Epithelial cell of prostate (primary cell): ENCODE data around the gene EVI5L.

Experiments used
- DNase-seq: peaks from one replicate; pipeline ENCODE4 v3.0.0-alpha.2; 2011; ENCODE audit warnings: low read depth, low spot score
- H3K27ac ChIP-seq: fragments of 450-650 bp; 2 replicates; pipeline ENCODE4 v1.5.1; 2017; ENCODE audit warnings: mild to moderate bottlenecking

Gene EVI5L

GRCh38 chr19:7844405-7844804 is 14.4 kb downstream of the EVI5L start:
- no peak overlapping the region for H3K27ac ChIP-seq
- DNase-seq: no peak

- no peak for DNase-seq
- H3K27ac ChIP-seq: no peak overlapping the region
Observed at GRCh38 chr19:7844951-7845350, 14.9 kb downstream of the EVI5L start.

GRCh38 chr19:7845390-7846154 is 15.6 kb downstream of the EVI5L start:
- no peak for DNase-seq
- no peak overlapping the region for H3K27ac ChIP-seq

- H3K27ac ChIP-seq: no peak overlapping the region
- no peak for DNase-seq
Observed at GRCh38 chr19:7846155-7846646, 16.2 kb downstream of the EVI5L start.

DNA sequence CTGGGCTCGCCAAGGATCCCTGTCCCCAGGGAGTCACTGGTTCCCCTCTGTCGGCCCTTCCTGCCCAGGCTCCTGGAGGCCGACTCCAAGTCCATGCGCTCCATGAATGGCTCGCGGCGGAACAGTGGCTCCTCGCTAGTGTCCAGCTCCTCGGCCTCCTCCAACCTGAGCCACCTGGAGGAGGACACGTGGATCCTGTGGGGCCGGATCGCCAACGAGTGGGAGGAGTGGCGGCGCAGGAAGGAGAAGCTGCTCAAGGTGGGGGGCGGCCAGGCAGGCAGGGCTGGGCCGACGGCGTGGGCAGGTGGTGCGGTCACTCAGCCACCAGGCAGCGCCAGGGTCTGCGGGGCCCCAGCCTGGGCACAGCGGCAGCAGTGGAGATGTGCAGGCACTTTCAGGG is 17.6 kb downstream of the EVI5L start:
- DNase-seq: no peak
- H3K27ac ChIP-seq: no peak overlapping the region

- no peak overlapping the region for H3K27ac ChIP-seq
- DNase-seq: no peak
Observed at GRCh38 chr19:7848779-7849457, 18.9 kb downstream of the EVI5L start.

GRCh38 chr19:7849631-7849999 is 19.6 kb downstream of the EVI5L start:
- no peak for DNase-seq
- H3K27ac ChIP-seq: no peak overlapping the region

GRCh38 chr19:7850000-7850813 is 20.2 kb downstream of the EVI5L start:
- no peak for DNase-seq

DNA sequence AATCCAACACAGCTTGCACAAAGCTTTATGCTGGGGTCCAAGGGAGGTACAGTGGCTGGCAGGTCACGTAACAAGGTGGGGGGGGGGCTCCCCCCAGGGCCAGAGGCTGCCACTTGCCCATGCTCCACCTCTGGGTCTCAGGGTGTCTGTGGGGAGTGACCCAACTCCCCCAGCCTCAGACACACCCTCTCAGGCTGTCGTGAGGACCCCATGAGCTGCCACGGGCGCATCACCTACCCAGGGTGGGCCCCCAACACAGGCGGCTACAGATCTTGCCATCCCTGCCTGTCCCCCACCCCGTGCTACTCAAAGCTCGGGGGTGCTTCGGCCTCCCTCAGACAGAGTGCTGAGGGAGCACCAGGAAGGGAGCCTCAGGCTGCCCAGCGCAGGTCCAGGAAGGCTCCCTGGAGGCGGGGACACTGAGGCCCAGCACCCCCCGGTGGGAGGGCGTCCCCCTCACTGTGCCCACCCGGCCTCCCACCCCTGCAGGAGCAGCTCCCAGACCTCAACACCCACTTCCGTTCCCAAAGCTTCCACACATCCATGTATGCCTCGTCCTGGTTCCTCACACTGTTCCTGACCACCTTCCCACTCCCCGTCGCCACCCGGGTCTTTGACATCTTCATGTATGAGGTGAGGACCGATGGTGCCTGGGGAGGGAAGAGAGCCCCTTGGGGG is 21.1 kb downstream of the EVI5L start:
- no peak overlapping the region for H3K27ac ChIP-seq
- no peak for DNase-seq

More at GRCh38 chr19:7850000-7850813, 20.2 kb downstream of the EVI5L start:
- no peak overlapping the region for H3K27ac ChIP-seq

DNA sequence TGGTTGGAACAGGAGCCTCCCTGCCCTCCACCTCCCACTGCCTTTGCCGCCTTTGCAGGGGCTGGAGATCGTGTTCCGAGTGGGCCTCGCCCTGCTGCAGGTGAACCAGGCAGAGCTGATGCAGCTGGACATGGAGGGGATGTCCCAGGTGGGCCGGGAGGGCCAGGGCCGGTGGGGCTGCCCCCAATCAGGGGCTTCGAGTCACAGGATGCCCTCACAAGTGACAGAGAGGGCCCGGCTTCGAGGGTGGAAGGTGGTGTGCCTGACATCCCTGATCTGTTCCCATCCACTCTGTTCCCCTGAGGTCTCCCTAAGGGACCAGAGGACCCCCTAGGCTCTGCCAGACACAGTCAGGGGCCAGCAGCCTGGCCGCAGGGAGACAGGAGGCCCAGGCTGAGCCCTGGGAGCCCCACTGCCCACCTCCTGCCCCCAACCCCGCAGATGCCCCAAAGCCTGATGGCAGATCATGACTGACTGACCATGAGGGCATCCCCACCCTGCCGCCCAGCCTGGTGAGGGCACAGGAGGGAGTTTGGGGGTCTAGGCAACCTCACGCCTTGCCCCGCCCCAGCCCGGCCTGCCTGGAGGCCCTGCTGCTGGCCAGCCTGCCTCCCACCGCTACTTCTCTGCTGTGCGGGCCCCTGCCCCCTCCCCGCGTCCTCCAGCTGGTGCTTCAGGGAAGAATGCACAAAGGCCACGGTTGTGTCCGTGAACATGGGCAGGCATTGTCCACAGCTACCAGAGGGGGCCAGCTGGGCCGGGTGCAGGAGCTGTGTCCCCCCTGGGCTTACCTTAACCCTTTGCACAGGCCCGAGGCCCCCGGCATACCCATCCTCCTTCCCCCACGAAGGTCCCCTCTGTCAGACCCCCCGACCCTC is 21.8 kb downstream of the EVI5L start:
- DNase-seq: no peak
- H3K27ac ChIP-seq: no peak overlapping the region

GRCh38 chr19:7852851-7853769 is 23.1 kb downstream of the EVI5L start:
- no peak overlapping the region for H3K27ac ChIP-seq
- DNase-seq: no peak

DNA sequence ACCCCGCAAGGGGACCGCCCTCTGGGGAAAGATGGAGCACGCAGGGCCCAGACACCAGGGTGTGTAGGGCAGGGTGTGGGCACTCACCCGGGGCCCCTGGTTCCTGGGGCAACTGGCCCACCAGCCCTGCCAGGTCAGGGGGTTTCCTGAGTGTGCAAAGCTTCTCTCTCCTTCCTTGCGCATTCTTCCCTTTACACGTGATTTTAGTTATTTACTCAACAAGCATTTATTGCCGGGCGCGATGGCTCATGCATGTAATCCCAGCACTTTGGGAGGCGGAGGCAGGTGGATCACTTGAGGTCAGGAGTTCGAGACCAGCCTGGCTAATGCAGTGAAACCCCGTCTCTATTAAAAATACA is 23.7 kb downstream of the EVI5L start:
- no peak overlapping the region for H3K27ac ChIP-seq
- no peak for DNase-seq

DNA sequence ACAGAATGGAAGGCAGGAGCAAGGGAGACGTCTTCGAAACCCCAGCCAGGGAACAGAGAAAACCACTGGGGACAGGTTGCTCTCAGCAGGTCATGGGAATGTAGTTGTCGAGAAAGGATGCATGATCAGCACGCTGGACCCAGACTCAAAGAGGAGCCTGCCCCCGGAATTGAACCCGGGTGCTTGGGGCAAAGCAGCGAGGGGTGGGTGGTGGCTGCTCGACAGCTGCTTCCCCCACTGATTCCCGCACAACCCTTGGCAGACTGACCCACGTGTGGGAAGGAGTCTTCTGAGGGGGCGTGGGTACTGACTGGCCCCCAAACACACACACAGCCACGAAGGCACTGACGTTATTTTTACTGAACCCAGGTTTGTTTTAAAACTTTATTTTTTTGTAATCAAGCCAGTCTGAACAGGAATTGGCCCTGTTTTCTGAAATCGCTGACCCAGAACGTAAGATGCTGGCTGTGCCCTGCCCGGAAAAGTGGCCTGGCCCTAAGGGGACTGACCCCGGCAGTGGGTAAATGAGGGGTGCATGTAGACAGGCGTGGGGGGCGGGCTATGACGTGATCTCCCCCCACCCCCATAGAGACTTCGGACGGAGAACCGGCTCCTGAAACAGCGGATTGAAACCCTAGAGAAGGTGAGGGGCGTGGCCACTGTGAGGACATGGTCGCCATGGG is 25.5 kb downstream of the EVI5L start:
- DNase-seq: no peak
- H3K27ac ChIP-seq: no peak overlapping the region

GRCh38 chr19:7856109-7856591 is 26.1 kb downstream of the EVI5L start:
- no peak for DNase-seq
- no peak overlapping the region for H3K27ac ChIP-seq

DNA sequence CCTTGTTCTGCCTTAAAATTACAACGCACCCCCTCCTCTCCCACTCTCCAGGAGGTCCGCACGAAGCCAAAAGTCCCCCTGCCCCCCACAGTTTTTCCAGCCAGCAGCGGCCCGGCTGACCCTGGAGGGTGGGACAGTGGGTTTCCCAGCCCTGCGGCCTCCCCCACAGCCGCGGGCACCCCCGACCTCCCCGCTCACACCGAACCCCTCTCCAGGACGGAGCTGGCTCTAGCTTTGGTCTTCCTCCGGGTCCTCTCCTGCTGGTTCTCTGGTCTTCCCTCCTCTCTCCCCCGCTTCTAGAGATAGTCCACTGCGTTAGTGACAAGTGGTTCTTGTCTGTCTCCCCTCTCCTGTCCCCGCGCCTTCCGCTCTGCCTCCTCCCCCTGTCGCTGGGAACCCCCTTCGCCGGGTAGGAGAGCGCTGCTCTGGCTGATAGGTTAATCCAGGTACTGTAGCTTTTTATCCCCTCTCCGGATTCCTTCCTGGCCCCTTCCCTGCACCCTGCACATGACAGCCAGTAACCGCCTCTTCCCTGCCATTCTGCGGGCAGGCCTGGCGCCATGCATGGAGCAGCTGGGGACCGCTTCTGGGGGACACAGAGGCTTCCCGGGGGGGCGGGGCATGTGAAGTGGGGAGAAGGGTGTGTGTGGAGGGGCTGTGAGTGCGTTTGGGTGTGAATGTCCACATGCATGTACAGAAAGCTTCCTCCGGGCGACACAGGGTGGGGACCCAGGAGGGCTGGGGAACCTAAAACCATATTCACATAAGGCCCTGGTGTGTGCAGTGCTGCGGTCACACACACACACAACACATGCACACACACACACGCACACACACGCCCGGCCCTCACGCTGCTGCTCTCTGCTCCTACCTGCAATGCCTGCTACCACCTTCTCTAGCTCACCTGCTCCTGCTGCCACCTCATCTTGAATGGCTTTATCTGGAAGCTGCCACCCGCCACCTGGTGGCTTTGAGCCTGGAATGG is 27.0 kb downstream of the EVI5L start:
- H3K27ac ChIP-seq: no peak overlapping the region
- DNase-seq: no peak

DNA sequence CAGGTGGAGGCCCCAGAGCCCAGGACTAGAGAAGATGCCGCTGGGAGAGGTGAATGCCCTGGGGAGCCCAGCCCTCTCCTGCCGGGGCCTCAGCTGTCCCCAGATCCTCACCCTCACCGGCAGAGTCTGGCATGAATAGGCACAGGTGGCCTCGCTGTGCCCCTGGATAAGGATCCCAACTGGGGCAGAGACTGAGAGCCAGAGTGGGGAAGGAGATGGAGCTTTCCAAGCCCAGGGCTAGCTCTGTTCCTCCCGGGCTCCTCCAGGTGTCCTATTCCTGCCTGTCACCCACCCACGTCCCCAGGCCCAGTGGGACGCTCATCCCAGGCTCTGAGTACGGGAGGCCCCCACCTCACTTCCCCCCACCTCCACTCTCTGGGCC is 27.7 kb downstream of the EVI5L start:
- no peak overlapping the region for H3K27ac ChIP-seq

More for the DNA sequence above, 27.7 kb downstream of the EVI5L start:
- no peak for DNase-seq
